ENCODE data around the gene GPI. TPM values are rescaled to one million over a fixed set of nuclear protein-coding genes. Genes with fewer than 3 reads are reported as not detected.

GPI gene
- total and polyA plus RNA-seq, 9 of the 15 experiments (the other 6 are each of a cell fraction or from before 2014, with no cell fraction given), result 88.3 to 358 (median 122) TPM

DNA sequence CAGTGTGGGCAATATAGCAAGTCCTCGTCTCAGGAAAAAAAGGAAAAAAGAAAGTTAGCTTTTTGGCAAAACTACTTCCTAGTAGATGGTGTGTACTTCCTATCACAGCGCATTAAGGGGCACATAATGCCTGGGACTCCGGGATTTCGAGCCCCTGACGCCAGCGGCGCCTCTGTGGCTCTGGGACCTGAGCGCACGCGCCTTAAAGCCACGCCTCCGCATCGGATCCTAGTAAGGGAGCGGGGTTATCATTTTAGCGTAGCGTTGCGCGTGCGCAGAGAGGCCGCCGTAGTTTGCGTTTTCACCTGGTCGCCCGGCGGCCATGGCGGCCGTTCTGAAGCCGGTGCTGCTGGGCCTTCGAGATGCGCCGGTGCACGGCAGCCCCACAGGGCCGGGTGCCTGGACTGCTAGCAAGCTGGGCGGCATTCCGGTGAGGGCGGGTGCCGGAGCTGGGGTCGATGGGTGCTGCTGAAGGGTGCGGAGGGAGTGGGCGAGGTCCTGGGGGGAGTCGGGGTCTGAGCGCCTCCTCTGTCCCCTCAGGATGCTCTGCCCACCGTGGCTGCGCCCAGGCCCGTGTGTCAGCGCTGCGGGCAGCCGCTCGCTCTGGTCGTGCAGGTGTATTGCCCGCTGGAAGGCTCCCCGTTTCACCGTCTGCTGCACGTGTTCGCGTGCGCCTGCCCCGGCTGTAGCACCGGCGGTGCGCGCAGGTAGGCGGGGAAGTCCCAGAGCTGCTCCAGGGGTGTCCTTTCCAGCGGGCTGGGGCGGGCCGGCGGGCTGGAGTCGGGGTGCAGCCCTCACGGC, 39.3 kb downstream of the GPI start, which contains the start of gene PDCD2L (continued):
- TF ChIP-seq ZBTB40 (IDR thresholded peaks at IDR 0.05) (peak; percentile 48), ZBTB40 (CRISPR knock-in tag; IDR thresholded peaks at IDR 0.05) (peak; percentile 3; the same call in 1 of the 2 replicates), FOXM1 (IDR thresholded peaks at IDR 0.05; ENCODE audit: low read depth) (no peak), FOXM1 (CRISPR knock-in tag; IDR thresholded peaks at IDR 0.05; ENCODE audit: low read depth) (0 out of 2 replicates have a peak, but pooled peaks have one; percentile 41), MYC (IDR thresholded peaks at IDR 0.05; ENCODE audit: low read depth, low read length) (peak; percentile 75), MYC (CRISPR knock-in tag; IDR thresholded peaks at IDR 0.05; ENCODE audit: borderline replicate concordance, low read depth) (peak; percentile 88), GABPA (tag; conservative IDR thresholded peaks at IDR 0.05; ENCODE audit: low read depth) (no peak), SRF (CRISPR knock-in tag; IDR thresholded peaks at IDR 0.05) (peak in 1 of 2 experiments; percentile 33; a peak in 1 of 4 replicates), MAFF (IDR thresholded peaks at IDR 0.05; ENCODE audit: low read length) (no peak), SMAD4 (CRISPR knock-in tag; conservative IDR thresholded peaks at IDR 0.05) (0 out of 2 replicates have a peak, but pooled peaks have one; percentile 53), SUPT5H (IDR thresholded peaks at IDR 0.05) (peak; percentile 88), ZNF24 (IDR thresholded peaks at IDR 0.05) (peak; percentile 83), YY1 (IDR thresholded peaks at IDR 0.05; ENCODE audit: borderline replicate concordance in 1 of 3, control insufficient read depth in 1 of 3, extremely low read depth in 1 of 3, insufficient read depth in 3 of 3, insufficient read length in 1 of 3, insufficient replicate concordance in 2 of 3, low read depth in 1 of 3, low read length in 2 of 3) (peak; percentile 76 to 96 (median 91)), JUND (IDR thresholded peaks at IDR 0.05; ENCODE audit: borderline replicate concordance, low read depth, low read length) (peak; percentile 36; the same call in 1 of the 2 replicates), JUND (tag; IDR thresholded peaks at IDR 0.05; ENCODE audit: borderline replicate concordance, low read depth, low read length) (no peak), ZNF212 (CRISPR knock-in tag; IDR thresholded peaks at IDR 0.05) (no peak), ZNF668 (CRISPR knock-in tag; IDR thresholded peaks at IDR 0.05) (no peak), PRPF4 (IDR thresholded peaks at IDR 0.05; ENCODE audit: insufficient read depth, low read depth, low read length, poor library complexity, severe bottlenecking) (no peak), ESRRA (IDR thresholded peaks at IDR 0.05; ENCODE audit: borderline replicate concordance, low read depth) (peak; percentile 46; the same call in 1 of the 2 replicates)

Measured in K562 (cell line).